Activated CD8-positive, alpha-beta T cell treated with anti-CD3 and anti-CD28 coated beads for 36 hours (primary cell): ENCODE measurements around the gene CLEC4E. TPM values are rescaled to one million over a fixed set of nuclear protein-coding genes. Genes with fewer than 3 reads are reported as not detected.

Experiments
- ATAC-seq: fragments of 200-7000 bp; cut with Tn5 transposase; one replicate; pipeline ENCODE4 v1.10.0; 2021; ENCODE audit warnings: mild to moderate bottlenecking, moderate library complexity
- CTCF ChIA-PET: fragments of 350-600 bp; sonication (Branson Sonifier 250); formaldehyde crosslinking; loops from one replicate; lab custom pipeline; 2021; ENCODE audit warnings: antibody characterized with exemption; lab: Charles Lee
- POLR2A ChIA-PET: fragments of 350-600 bp; sonication (Branson Sonifier 250); formaldehyde crosslinking; loops from one replicate; lab custom pipeline; 2021; ENCODE audit warnings: antibody characterized with exemption; lab: Charles Lee
- DNase-seq: peaks from one replicate; pipeline ENCODE4 v3.0.0-alpha.2; 2020
- H3K27ac Mint-ChIP-seq: one replicate; pipeline ENCODE4 v1.8.0; 2021; ENCODE audit warnings: mild to moderate bottlenecking, mixed read lengths
- H3K27me3 Mint-ChIP-seq: one replicate; pipeline ENCODE4 v1.8.0; 2021; ENCODE audit warnings: mixed read lengths
- H3K36me3 Mint-ChIP-seq: one replicate; pipeline ENCODE4 v1.8.0; 2021; ENCODE audit warnings: low read depth, mixed read lengths
- H3K4me1 Mint-ChIP-seq: one replicate; pipeline ENCODE4 v1.8.0; 2021; ENCODE audit warnings: low read depth, mixed read lengths
- H3K4me3 Mint-ChIP-seq: one replicate; pipeline ENCODE4 v1.8.0; 2021; ENCODE audit warnings: mild to moderate bottlenecking, moderate library complexity, mixed read lengths
- H3K9me3 Mint-ChIP-seq: one replicate; pipeline ENCODE4 v1.8.0; 2021; ENCODE audit warnings: mixed read lengths
- CTCF ChIP-seq: fragments of 200-600 bp; IDR thresholded peaks from one replicate; pipeline ENCODE4 v1.8.0; 2022; ENCODE audit warnings: antibody characterized with exemption, mild to moderate bottlenecking
- intact Hi-C: fragments of 100-400 bp; cut with micrococcal nuclease; formaldehyde crosslinking; loops from one replicate; pipeline ENCODE4 v1.10.0; 2022
- total RNA-seq, 2 experiments: library from RNA; stranded (reverse); gene quantifications; one replicate each; pipeline ENCODE4 v1.2.3, GENCODE V29; 2021

The CLEC4E gene
- total RNA-seq, 2 experiments from 2014 or later, result not detected

- CTCF ChIA-PET, result interaction anchor here (3.6 kb wide), 1 partner anchor 9 kb away, joined by 22 read pairs; no protein-coding TSS in a partner anchor
- Mint-ChIP-seq H3K27ac (no peak overlapping the region), H3K4me3 (no peak overlapping the region), H3K27me3 (peaks cover 1% of the 10 kb centered on the region), H3K4me1 (no peaks in the 10 kb centered on the region), H3K36me3 (no peaks in the 10 kb centered on the region), H3K9me3 (no peaks in the 10 kb centered on the region)
- ATAC-seq, result no peak
- TF ChIP-seq CTCF, result no peak
- DNase-seq, result no peak
- POLR2A ChIA-PET, result no interaction called here
- intact Hi-C loops, result no loop called here
Observed at GRCh38 chr12:8553088-8553627, 12.5 kb upstream of the CLEC4E start.

- no peaks in the 10 kb centered on the region for H3K9me3 Mint-ChIP-seq
- intact Hi-C loops, result no loop called here
- H3K27ac Mint-ChIP-seq, result no peak overlapping the region
- H3K36me3 Mint-ChIP-seq, result no peaks in the 10 kb centered on the region
- POLR2A ChIA-PET, result no interaction called here
- peaks cover 4% of the 10 kb centered on the region for H3K4me1 Mint-ChIP-seq
- no peak for DNase-seq
- no peak for TF ChIP-seq CTCF
- no peak for ATAC-seq
- H3K27me3 Mint-ChIP-seq, result peaks cover 8% of the 10 kb centered on the region
- CTCF ChIA-PET, result no interaction called here
- H3K4me3 Mint-ChIP-seq, result no peak overlapping the region
Observed at GRCh38 chr12:8549381-8549780, 8.7 kb upstream of the CLEC4E start.

DNA sequence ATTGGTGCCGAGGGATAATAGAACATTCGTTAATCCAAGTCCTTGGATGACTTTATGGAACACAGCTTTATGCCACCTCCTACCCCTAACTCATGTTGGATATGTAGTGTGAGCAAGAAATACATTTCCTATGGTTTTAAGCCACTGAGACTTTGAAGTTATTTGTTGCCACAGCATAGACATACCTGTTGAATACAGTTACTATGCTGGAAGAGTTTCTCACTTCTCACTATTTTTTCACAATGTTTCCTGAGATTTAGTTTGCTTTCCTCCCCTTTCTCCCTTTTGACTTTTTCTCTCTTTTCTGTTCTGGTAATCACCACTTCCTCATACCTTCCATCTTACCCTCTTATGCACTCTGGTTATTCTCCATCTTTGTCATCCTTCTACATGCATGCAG is 7.5 kb upstream of the CLEC4E start:
- no peak for ATAC-seq
- Mint-ChIP-seq H3K4me1 (peaks cover 4% of the 10 kb centered on the region), H3K4me3 (no peak overlapping the region), H3K9me3 (no peaks in the 10 kb centered on the region), H3K27ac (no peak overlapping the region), H3K36me3 (no peaks in the 10 kb centered on the region), H3K27me3 (peaks cover 13% of the 10 kb centered on the region)
- ChIA-PET CTCF (no interaction called here), POLR2A (interaction anchor here (0.6 kb wide), 1 partner anchor 92 kb away, joined by 4 read pairs; no protein-coding TSS in a partner anchor)
- no peak for DNase-seq
- intact Hi-C loops, result no loop called here
- no peak for TF ChIP-seq CTCF

DNA sequence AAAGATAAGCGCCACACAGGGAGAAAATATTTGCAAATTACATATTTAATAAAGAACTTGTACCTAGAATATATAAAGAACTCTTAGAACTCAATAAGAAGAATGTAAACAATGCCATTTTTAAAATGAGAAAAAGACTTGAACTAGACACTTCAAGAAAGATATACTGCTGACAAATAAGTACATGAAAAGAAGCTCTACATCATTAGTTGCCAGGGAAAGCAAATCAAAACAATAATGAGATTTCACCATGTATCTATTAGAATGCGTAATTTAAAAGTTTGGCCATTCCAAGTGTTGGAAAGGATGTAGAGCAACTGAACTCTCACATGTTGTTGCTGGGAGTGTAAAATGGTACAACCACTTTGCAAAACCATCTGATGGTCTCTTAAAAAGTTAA is 6.9 kb upstream of the CLEC4E start:
- ChIA-PET POLR2A (interaction anchor here (0.6 kb wide), 1 partner anchor 93 kb away, joined by 4 read pairs; no protein-coding TSS in a partner anchor), CTCF (no interaction called here)
- H3K27me3 Mint-ChIP-seq, result peaks cover 13% of the 10 kb centered on the region
- H3K4me3 Mint-ChIP-seq, result no peak overlapping the region
- H3K36me3 Mint-ChIP-seq, result no peaks in the 10 kb centered on the region
- ATAC-seq (no peak), DNase-seq (no peak)
- TF ChIP-seq CTCF, result no peak
- H3K4me1 Mint-ChIP-seq, result peaks cover 4% of the 10 kb centered on the region
- no peaks in the 10 kb centered on the region for H3K9me3 Mint-ChIP-seq
- no peak overlapping the region for H3K27ac Mint-ChIP-seq
- intact Hi-C loops, result no loop called here

GRCh38 chr12:8546591-8546990 is 5.9 kb upstream of the CLEC4E start:
- intact Hi-C loops, result no loop called here
- Mint-ChIP-seq H3K4me3 (no peak overlapping the region), H3K9me3 (no peaks in the 10 kb centered on the region), H3K27me3 (peaks cover 15% of the 10 kb centered on the region), H3K27ac (no peak overlapping the region), H3K36me3 (no peaks in the 10 kb centered on the region), H3K4me1 (peaks cover 6% of the 10 kb centered on the region)
- ChIA-PET POLR2A (no interaction called here), CTCF (no interaction called here)
- DNase-seq, result no peak
- ATAC-seq, result no peak
- no peak for TF ChIP-seq CTCF
